Mesothelial cell of epicardium (in vitro differentiated cells): ENCODE results near the gene DTX4. TPM values are rescaled to one million over a fixed set of nuclear protein-coding genes. Genes with fewer than 3 reads are reported as not detected.

Source experiments
- DNase-seq, 2 experiments: peaks; one replicate each; pipeline ENCODE4 v3.0.0; 2021; ENCODE audit warnings: low spot score in 2 of 2; ENCODE audit not compliant: unreplicated experiment in 2 of 2
- H3K27ac Mint-ChIP-seq: 2 replicates; pipeline ENCODE4 v1.8.0; 2021; ENCODE audit warnings: mixed read lengths
- H3K27me3 Mint-ChIP-seq: 2 replicates; pipeline ENCODE4 v1.8.0; 2021; ENCODE audit warnings: low read depth, mixed read lengths
- H3K36me3 Mint-ChIP-seq: 2 replicates; pipeline ENCODE4 v1.8.0; 2021; ENCODE audit warnings: mixed read lengths
- H3K4me1 Mint-ChIP-seq: 2 replicates; pipeline ENCODE4 v1.8.0; 2021; ENCODE audit warnings: mixed read lengths
- H3K4me3 Mint-ChIP-seq: 2 replicates; pipeline ENCODE4 v1.8.0; 2021; ENCODE audit warnings: mild to moderate bottlenecking, moderate library complexity, mixed read lengths
- H3K9me3 Mint-ChIP-seq: 2 replicates; pipeline ENCODE4 v1.8.0; 2021; ENCODE audit warnings: mixed read lengths
- total RNA-seq: library from RNA; stranded (reverse); gene quantifications from 3 replicates; pipeline ENCODE4 v1.2.1, GENCODE V29; 2021
- TF ChIP-seq, protein P1 (sequence below): fragments of 200-600 bp; sonication (generic); IDR thresholded peaks from one replicate; pipeline ENCODE4 v1.5.0; 2021; ENCODE audit warnings: antibody characterized with exemption; ENCODE audit not compliant: unreplicated experiment

The DTX4 gene
- total RNA-seq, 1 donor from 2014 or later = 37.7 TPM

DNA sequence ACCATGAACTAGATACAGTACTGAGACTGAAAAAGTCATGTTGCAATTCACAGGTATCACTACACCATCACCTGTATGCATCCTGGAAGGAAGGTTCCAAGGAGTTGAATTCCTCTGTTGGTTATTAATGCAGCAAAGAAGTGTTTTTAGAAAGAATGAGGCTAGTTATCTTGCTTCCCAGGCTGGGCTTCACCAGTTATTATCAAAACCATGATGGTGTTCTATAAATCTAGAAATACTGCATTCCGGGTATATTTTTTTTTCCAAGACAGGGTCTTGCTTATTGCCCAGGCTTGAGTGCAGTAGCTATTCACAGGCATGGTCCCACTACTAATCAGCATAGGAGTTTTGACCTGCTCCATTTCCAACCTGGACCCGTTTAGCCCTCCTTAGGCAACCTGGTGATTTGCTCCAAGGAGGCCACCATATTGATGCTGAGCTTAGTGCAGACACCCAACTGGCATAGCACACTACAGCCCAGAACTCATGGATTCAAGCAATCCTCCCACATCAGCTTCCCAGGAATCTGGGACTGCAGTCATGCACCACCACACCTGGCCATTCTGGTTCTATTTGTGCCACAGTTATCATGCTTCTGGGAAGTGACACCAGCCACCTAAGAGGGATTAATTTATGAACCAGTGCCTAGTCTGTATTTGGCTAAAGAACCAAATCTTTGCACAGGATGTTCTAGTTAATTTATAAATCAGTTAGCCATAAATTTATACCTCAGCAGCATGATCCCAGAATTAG lies 42.4 kb downstream of the DTX4 start:
- no peak overlapping the region for H3K4me3 Mint-ChIP-seq
- no peak overlapping the region for H3K27ac Mint-ChIP-seq
- DNase-seq = no peak
- H3K9me3 Mint-ChIP-seq = no peaks in the 10 kb centered on the region
- peaks cover 2% of the 10 kb centered on the region for H3K27me3 Mint-ChIP-seq
- H3K4me1 Mint-ChIP-seq = no peaks in the 10 kb centered on the region
- TF ChIP-seq, protein P1, sequence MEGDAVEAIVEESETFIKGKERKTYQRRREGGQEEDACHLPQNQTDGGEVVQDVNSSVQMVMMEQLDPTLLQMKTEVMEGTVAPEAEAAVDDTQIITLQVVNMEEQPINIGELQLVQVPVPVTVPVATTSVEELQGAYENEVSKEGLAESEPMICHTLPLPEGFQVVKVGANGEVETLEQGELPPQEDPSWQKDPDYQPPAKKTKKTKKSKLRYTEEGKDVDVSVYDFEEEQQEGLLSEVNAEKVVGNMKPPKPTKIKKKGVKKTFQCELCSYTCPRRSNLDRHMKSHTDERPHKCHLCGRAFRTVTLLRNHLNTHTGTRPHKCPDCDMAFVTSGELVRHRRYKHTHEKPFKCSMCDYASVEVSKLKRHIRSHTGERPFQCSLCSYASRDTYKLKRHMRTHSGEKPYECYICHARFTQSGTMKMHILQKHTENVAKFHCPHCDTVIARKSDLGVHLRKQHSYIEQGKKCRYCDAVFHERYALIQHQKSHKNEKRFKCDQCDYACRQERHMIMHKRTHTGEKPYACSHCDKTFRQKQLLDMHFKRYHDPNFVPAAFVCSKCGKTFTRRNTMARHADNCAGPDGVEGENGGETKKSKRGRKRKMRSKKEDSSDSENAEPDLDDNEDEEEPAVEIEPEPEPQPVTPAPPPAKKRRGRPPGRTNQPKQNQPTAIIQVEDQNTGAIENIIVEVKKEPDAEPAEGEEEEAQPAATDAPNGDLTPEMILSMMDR = no peak
- no peaks in the 10 kb centered on the region for H3K36me3 Mint-ChIP-seq

DNA sequence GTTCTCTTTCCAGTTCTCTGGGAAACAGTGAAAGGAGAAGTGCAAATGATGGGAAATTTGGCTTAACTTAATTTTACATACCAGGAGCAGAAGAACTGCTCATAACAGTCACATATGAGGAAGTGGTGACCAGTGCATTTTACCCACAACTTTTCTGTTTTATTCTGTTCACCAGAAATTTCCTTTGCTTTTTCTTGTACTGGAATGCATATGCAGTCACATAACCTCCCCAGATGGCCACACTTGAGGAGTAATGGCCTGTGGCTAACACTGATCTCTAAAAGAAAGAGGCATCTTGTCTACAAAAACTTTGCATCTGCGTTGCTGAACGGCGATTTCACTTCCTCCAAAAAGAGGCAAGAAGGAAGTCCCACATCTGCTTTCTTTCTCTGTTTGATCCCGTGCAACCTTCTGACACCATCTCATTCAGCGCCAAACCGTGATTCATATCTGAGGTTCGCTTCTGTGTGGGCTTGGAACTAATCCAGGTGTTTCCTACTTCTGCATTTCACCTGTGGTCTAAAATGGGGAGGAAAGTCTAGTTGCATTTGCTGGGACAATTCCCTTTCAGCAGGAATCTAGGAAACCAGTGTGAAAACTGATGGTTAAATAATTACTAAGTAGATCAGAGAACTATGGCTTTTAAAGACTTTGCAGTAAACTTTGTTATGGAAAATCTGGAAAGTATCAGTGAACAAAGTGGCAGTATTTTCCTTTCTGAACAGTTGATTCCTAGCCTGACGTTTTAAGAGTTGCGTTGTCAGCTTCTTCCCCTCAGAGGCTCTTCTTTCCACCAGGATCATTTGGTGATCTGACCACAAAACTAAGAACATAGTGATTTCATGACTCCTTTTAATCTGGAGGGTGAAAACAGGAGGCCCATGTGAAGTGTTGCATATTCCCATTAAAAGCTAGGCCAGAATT lies 45.0 kb downstream of the DTX4 start:
- TF ChIP-seq, protein P1 = no peak
- peaks cover 2% of the 10 kb centered on the region for H3K27me3 Mint-ChIP-seq
- no peak overlapping the region for H3K27ac Mint-ChIP-seq
- no peak for DNase-seq
- H3K4me1 Mint-ChIP-seq = no peaks in the 10 kb centered on the region
- H3K4me3 Mint-ChIP-seq = no peak overlapping the region
- no peaks in the 10 kb centered on the region for H3K36me3 Mint-ChIP-seq
- no peaks in the 10 kb centered on the region for H3K9me3 Mint-ChIP-seq

DNA sequence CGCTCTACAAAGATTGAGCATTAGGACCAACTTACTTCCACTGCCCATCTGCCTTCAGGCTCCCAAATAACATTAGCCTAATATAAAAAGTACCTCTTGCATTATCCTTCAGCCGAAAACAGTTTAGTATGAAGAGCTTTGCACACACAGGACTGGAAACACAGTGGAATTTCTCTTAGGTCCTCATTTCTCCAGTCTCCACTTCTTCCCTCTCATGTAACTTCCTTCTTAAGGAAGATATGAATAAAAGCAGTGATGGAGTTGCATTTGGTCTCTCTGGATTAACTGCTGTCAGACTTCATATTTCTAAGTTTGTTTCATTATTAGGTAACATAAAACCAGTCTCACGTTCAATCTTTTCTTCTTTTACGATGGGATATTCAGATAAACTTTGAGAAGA lies 46.4 kb downstream of the DTX4 start:
- DNase-seq = no peak
- Mint-ChIP-seq H3K27me3 (peaks cover 2% of the 10 kb centered on the region), H3K9me3 (no peaks in the 10 kb centered on the region), H3K4me1 (no peaks in the 10 kb centered on the region), H3K27ac (no peak overlapping the region), H3K36me3 (no peaks in the 10 kb centered on the region), H3K4me3 (no peak overlapping the region)
- TF ChIP-seq, protein P1 = no peak

DNA sequence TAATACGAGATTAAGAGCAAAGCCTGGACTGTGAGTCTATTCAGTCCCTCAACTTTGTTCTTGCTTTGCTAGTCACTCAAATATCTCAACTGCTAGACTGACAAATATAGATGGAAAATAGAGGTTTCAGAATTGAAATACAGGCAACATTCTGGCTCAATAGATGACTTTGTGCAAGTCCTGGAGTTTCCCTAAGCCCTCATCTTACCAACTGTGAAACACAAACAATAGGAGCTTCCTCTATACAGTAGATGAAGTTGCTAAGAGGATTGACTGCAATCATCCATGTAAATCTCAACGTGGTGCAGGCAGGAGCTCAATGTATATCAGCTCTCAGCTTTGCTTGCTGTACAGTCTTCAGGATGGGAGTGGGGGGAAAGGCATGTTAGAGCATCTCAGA lies 47.0 kb downstream of the DTX4 start:
- DNase-seq = no peak
- Mint-ChIP-seq H3K9me3 (no peaks in the 10 kb centered on the region), H3K4me3 (no peak overlapping the region), H3K4me1 (no peaks in the 10 kb centered on the region), H3K27me3 (peaks cover 2% of the 10 kb centered on the region), H3K27ac (no peak overlapping the region), H3K36me3 (no peaks in the 10 kb centered on the region)
- TF ChIP-seq, protein P1 = no peak

DNA sequence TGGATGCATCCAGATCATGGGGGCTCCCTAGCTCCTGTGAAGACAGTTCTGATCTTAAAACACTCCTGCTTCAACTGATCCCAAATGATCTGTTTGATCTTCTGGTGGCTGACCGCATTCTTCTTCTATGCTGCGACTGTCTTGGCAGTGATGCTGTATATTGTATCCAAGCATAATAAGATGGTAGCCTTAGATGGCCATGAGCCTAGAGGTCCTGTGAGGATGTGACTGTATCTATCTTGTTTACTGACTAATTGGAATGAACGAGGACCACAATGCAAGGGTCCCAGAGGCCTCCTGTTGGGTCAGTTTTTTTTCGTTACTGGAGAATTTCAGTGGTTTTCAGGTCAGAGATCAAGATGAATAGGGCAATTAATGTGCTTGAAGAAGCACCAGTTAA lies 47.9 kb downstream of the DTX4 start:
- Mint-ChIP-seq H3K4me3 (no peak overlapping the region), H3K9me3 (no peaks in the 10 kb centered on the region), H3K4me1 (no peaks in the 10 kb centered on the region), H3K27me3 (peaks cover 2% of the 10 kb centered on the region), H3K36me3 (no peaks in the 10 kb centered on the region), H3K27ac (no peak overlapping the region)
- TF ChIP-seq, protein P1 = no peak
- DNase-seq = no peak
